ENCODE data around the gene DDX3Y.

DDX3Y gene

GRCh38 chrY:12904618-12905516, at the start of gene DDX3Y:
DDX3Y (plus strand) TSS chrY:12904868; CDS start chrY:12904937, 69 bp downstream.
- DNase-seq: peak; percentile 64

DNA sequence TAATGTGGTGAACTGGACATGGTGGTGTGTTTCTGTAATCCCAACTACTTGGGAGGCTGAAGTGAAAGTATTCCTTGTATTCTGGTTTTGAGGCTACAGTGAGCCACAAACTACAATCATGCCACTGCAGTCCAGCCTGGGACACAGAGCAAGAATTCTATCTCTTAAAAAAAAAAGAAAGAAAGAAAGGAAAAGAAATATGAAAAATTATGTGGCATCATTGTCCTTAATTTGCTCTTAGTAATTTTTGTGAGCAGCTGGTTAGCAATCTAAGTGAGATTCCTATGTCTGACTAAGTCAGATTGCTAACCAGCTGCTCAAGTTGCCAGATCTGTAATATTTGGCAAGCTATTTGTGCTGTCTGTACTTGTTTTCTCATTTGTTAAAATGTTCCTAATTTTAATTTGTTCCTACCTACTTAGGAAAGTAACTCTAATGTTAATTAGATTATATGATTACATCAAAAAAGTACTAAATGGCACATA, 48.8 kb upstream of the DDX3Y start:
- no peak for DNase-seq

- DNase-seq: no peak
Observed at GRCh38 chrY:12867960-12868359, 36.7 kb upstream of the DDX3Y start.

- no peak for DNase-seq
Observed at GRCh38 chrY:12896973-12897372, 7.7 kb upstream of the DDX3Y start.

DNA sequence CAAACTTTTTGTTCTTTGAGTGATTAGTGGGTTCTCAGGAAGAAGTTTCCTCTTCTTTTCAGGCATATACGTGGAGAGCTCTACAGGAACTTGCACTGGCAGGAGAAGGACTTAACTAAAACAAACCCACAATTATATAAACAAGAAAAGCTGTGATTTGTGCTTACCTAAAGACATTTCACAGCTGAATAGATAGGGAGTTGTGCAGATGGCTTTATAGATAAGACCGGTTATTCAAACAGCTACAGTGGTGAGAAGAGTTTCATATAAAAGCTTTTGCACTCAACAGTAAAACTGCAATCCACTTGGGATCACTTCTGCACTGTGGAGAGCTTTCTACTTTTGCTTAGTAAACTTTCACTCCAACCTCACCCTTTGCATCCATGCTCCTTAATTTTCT, 6.1 kb upstream of the DDX3Y start:
- no peak for DNase-seq

DNA sequence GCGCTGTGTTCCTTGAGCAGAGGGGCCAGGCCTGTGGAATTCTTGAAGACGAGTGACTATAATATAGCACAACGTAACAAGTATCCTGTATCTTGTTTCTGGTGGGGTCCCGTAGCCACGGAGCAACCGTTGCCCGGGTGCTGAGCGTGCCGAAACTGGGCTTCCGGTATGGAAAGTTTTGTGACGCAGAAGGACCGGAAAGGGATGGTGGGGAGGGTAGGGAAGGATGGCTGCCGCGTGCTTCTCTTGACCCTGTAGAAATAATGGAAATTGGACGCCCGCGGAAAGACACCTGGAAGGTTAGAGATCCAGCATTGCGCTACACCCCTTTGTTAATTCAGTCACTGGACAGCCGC, 827 bp downstream of the DDX3Y start:
- DNase-seq: peak; percentile 34

DNA sequence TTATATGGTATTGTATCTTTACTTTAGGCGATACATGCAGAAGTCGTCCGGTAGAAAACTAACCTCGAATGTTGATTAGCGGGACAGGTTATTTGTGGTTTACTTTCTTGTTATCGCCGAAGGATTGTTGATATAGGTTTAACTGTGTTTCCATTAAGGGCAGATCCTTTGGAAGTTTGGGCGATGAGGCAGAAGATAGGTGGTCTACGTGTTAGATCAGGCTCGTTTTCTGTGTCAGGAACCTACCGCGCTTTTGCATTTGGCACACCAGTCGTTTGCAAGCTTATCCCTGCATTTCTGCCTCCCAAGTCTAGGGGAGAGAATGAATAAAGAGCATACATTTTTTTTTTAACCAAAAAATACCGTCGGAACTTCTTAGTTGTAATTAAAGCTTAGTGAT, 1.2 kb downstream of the DDX3Y start:
- no peak for DNase-seq

DNA sequence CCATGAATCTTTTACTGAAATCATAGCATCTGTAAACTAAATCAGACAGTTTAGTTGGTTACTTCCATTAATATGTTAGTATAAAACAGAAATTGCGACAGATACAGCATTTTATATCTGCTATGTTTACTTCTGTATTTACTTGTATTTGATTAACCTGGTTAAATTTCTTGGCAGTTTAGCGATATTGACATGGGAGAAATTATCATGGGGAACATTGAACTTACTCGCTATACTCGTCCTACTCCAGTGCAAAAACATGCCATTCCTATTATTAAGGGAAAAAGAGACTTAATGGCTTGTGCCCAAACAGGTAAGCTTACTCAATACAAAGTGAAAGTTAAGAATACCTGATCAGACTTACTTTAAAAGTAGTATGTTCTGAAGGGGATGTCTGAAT, 8.9 kb downstream of the DDX3Y start:
- DNase-seq: no peak

DNA sequence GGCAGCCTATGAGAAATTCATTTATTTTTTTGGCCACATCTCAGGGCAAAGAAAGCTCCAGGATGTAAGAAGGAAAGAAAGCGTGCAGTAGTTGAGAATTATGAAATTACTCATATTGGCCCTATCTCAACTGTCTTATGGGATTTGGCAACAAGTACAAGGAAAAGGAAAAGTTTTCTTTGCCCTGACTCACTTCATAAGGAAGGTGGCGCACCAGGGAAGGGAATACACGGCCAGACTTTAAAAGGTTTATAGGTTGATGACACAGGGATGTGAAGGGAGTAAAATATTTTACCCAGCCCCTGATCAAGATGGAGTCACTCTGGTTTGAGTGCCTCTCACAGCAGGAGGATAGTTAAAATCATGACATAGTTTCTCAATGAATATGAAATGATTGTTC, 23.4 kb downstream of the DDX3Y start:
- DNase-seq: no peak

DNA sequence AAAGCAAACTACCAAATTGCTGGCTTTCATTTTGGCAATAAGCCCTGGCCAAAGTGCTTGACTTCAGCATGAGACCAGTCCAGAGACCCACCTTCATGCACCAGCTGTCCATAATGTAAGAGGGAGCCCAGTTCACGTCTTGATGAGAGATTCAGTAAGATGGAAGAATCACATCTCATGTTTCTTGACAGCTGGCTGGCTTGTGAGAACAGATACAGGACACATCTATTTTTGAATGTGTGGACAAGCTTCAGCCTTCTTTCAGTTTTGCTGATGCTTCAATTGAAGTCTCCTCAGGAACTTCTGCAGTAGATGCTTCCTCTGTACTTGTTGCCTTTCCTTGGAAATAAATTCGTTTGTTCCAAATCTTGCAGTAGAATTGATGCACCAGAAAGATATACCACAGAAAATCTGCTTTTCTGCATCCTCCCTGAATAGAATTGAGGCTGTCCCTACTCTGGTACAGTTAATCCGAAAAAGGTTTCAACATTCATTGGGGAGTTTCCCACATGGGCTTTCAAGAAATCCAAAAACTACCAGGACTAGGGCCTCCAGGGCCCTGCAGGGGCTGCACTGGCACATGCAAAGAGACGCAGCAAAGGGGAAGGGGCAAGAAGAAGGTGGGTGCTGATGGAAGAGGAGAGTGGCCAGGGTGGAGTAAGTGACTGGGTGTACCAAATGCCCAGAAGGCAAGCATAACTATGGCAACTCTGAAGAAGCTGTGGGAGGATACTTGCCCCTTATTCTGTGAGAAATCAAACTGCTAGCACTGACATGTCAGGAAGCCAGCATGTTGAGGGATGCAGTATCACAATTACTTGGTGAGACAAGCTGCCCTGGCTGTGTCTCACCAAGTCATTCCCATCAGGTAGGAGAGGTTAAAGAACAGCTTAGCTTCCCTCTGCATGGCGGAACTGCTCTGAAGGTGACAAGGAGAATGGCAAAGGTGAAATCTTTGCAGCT, 37.3 kb downstream of the DDX3Y start:
- DNase-seq: no peak

Measured in NK-92 treated with Interleukin-12 subunit alpha and Interleukin-12 subunit beta, amount 100 ng/mL, for 24 hours (cell line).